ENCODE results near the gene PRKN.

The PRKN gene

GRCh38 chr6:161880056-161880455, 847.5 kb downstream of the PRKN start:
- Histone ChIP-seq H3K4me1 (ENCODE audit: low read length) (no peaks in the 10 kb centered on the region), H3K79me2 (ENCODE audit: low read length) (no peaks in the 10 kb centered on the region), H3K9me3 (replicated peaks; ENCODE audit: insufficient read depth, low read length) (no peaks in the 10 kb centered on the region), H3F3A (ENCODE audit: insufficient read depth, low read length) (no peaks in the 10 kb centered on the region), H3K36me3 (replicated peaks; ENCODE audit: insufficient read depth, low read length) (no peaks in the 10 kb centered on the region), H4K20me1 (ENCODE audit: insufficient read depth, low read length) (no peaks in the 10 kb centered on the region), H2AFZ (ENCODE audit: low read length) (no peak overlapping the region), H3K27ac (ENCODE audit: low read length) (no peak overlapping the region), H3K9me2 (replicated peaks; ENCODE audit: insufficient read depth, low read length) (no peaks in the 10 kb centered on the region), H3K9ac (ENCODE audit: low read length) (no peak overlapping the region), H3K4me2 (ENCODE audit: low read depth, low read length) (no peak overlapping the region), H3K27me3 (replicated peaks; ENCODE audit: insufficient read depth, low read length) (no peaks in the 10 kb centered on the region), H3K4me3 (ENCODE audit: low read length) (no peak overlapping the region)
- no peak for TF ChIP-seq EZH2 (optimal IDR thresholded peaks at IDR 0.05; ENCODE audit: low read depth, low read length)
- no peak for TF ChIP-seq CTCF (IDR thresholded peaks at IDR 0.05; ENCODE audit: low read length)
- TF ChIP-seq EZH2phosphoT487 (IDR thresholded peaks at IDR 0.05; ENCODE audit: low read length), result no peak
- no peak for DNase-seq

GRCh38 chr6:161876231-161876630, 851.3 kb downstream of the PRKN start:
- no peaks in the 10 kb centered on the region for H3F3A ChIP-seq (ENCODE audit: insufficient read depth, low read length)
- H3K4me2 ChIP-seq (ENCODE audit: low read depth, low read length), result no peak overlapping the region
- no peaks in the 10 kb centered on the region for H3K4me1 ChIP-seq (ENCODE audit: low read length)
- H3K9ac ChIP-seq (ENCODE audit: low read length), result no peak overlapping the region
- H3K27me3 ChIP-seq (replicated peaks; ENCODE audit: insufficient read depth, low read length), result no peaks in the 10 kb centered on the region
- TF ChIP-seq EZH2phosphoT487 (IDR thresholded peaks at IDR 0.05; ENCODE audit: low read length) (no peak), EZH2 (optimal IDR thresholded peaks at IDR 0.05; ENCODE audit: low read depth, low read length) (no peak), CTCF (IDR thresholded peaks at IDR 0.05; ENCODE audit: low read length) (no peak)
- no peaks in the 10 kb centered on the region for H4K20me1 ChIP-seq (ENCODE audit: insufficient read depth, low read length)
- no peak overlapping the region for H3K4me3 ChIP-seq (ENCODE audit: low read length)
- no peaks in the 10 kb centered on the region for H3K79me2 ChIP-seq (ENCODE audit: low read length)
- no peaks in the 10 kb centered on the region for H3K9me3 ChIP-seq (replicated peaks; ENCODE audit: insufficient read depth, low read length)
- H3K27ac ChIP-seq (ENCODE audit: low read length), result no peak overlapping the region
- no peak for DNase-seq
- no peak overlapping the region for H2AFZ ChIP-seq (ENCODE audit: low read length)
- H3K9me2 ChIP-seq (replicated peaks; ENCODE audit: insufficient read depth, low read length), result no peaks in the 10 kb centered on the region
- H3K36me3 ChIP-seq (replicated peaks; ENCODE audit: insufficient read depth, low read length), result no peaks in the 10 kb centered on the region

- H3K27ac ChIP-seq (ENCODE audit: low read length), result no peak overlapping the region
- no peak overlapping the region for H3K4me2 ChIP-seq (ENCODE audit: low read depth, low read length)
- DNase-seq, result no peak
- H3K9me2 ChIP-seq (replicated peaks; ENCODE audit: insufficient read depth, low read length), result no peaks in the 10 kb centered on the region
- no peaks in the 10 kb centered on the region for H3K4me1 ChIP-seq (ENCODE audit: low read length)
- H3F3A ChIP-seq (ENCODE audit: insufficient read depth, low read length), result no peaks in the 10 kb centered on the region
- TF ChIP-seq EZH2phosphoT487 (IDR thresholded peaks at IDR 0.05; ENCODE audit: low read length), result no peak
- TF ChIP-seq CTCF (IDR thresholded peaks at IDR 0.05; ENCODE audit: low read length), result no peak
- TF ChIP-seq EZH2 (optimal IDR thresholded peaks at IDR 0.05; ENCODE audit: low read depth, low read length), result no peak
- no peak overlapping the region for H3K4me3 ChIP-seq (ENCODE audit: low read length)
- H3K9ac ChIP-seq (ENCODE audit: low read length), result no peak overlapping the region
- no peaks in the 10 kb centered on the region for H3K36me3 ChIP-seq (replicated peaks; ENCODE audit: insufficient read depth, low read length)
- H3K27me3 ChIP-seq (replicated peaks; ENCODE audit: insufficient read depth, low read length), result no peaks in the 10 kb centered on the region
- no peak overlapping the region for H2AFZ ChIP-seq (ENCODE audit: low read length)
- no peaks in the 10 kb centered on the region for H4K20me1 ChIP-seq (ENCODE audit: insufficient read depth, low read length)
- no peaks in the 10 kb centered on the region for H3K9me3 ChIP-seq (replicated peaks; ENCODE audit: insufficient read depth, low read length)
- no peaks in the 10 kb centered on the region for H3K79me2 ChIP-seq (ENCODE audit: low read length)
Measured at GRCh38 chr6:161870236-161870901, 857.2 kb downstream of the PRKN start.
